GM18520 (cell line): ENCODE measurements around the gene CREB3L4.
"Not testable (repeated sequence)": the region's sequence is repeated elsewhere in the genome, so short reads cannot be mapped to it uniquely, and the experiment has no call there.

Experiments used
- ATAC-seq: cut with Tn5 transposase; IDR thresholded peaks from one replicate; pipeline ENCODE4 v1.9.1; 2021; ENCODE audit not compliant: unreplicated experiment

CREB3L4 gene

DNA sequence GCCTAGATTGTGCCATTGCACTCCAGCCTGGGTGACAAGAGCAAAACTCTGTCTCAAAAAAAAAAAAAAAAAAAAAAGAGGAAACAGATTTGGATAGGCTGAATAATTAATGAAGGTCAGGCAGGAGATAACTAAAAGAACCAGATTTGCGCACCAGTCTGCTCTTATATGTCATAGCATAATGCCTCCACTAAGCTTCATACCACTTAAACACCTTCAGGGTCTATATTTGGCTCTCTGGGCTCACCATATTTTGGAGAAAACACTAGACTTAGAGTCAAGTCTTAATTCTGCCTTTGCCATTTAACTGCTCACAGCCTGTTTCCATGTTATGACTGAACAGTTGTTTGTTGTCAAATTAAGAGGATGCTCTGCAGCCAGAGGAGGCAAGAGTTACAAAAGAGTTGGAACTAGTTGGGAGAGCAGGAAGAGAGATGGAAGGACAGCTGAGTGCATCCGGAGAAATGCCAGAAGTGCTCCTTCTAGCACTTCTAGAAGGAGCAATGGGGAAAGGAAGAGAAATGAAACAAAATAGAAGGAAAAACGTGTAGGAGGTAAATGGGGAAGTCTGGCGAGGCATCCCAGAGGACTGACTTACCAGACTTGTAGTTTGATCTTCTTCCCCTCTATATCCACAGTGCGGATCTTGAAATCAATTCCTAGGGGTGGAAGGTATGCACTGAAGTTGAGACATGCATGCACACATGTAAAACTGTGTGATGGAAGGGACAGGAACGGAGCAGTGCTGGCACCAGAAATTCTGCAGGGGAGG, 16.6 kb downstream of the CREB3L4 start:
- no peak for ATAC-seq

DNA sequence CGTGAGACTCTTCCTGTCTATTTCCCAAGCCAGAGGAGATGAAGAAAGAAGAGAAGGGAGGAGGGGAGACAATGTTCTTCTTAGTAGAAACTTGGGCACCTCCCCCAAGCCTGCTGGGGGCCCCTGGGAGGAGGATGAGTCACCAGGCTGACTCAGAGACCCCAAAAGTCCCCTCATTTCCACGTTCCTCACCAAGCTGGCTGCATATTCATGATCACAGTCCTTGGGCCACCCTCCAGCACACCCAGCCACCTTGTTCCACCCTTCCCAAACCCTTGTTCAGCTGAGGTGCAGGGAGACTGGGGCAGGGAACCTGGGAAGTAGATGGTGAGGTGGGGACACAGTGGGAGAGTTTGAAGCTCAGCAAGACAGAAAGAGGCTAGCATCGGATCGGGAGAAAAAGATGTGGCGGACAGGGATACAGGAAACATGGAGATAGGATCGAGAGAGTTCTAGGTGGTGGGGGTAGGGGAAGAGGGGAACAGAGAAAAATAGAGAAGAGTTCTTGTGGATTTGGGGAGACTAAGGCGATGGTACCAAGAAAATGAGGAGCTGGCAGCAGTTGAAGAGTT, 17.7 kb downstream of the CREB3L4 start:
- ATAC-seq: no peak

DNA sequence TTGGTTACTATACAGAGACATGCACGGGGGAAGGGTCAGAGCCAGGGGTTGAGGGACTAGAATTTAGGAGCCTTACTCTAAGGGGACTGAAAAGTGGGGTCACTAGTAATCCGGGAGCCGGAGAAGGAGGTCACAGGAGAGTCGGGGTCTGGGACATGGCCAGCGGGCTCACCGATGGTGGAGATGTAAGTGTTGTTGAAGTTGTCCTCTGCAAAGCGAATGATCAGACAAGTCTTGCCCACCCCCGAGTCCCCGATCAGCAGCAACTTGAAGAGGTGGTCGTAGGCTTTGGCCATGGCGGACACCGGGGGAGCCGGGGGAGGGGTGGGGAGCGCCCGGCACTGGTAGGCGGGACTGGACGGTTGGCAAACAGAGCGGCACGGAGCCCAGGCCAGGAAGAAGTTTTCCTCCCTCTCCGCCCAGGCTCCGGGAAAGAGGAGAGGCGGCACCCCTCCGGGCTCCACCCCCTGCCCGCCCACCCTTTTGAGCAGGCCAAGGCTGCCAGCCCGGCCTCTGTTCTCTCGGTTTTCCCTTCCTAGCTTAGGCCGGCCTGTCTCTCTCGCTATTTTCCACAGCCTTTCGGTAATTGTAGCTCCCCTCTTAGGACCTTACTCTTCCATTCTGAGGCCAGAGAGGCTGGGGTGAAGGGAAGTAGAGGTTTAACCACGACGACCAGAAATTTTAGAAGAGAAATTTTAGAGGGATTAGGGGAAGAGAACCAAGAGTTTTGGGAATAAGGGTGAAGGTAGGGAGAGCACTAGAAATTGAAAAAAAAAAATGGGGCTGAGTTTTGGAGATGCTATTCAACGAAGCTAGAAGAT, 18.4 kb downstream of the CREB3L4 start, which contains the start of gene RAB13:
Gene RAB13, minus strand, starts transcription at position 399 of the 821 bp plus-strand sequence. Its CDS starts 103 bp downstream, at position 296.
- no peak for ATAC-seq

DNA sequence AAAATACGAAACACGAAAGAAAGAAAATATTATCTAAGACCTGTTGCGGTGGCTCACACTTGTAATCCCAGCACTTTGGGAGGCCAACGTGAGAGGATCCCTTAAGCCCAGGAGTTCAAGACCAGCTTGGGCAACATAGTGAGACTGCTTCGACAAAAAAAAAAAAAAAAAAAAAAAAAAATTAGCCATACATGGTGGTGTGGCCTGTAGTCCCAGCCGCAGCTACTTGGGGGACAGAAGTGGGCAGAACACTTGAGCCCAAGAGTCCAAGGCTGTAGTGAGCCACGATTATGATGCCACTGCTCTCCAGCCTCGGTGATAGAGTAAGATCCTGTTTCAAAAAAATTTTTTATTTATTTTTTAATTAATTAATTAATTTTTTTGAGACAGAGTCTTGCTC, 19.9 kb downstream of the CREB3L4 start:
- no peak for ATAC-seq

DNA sequence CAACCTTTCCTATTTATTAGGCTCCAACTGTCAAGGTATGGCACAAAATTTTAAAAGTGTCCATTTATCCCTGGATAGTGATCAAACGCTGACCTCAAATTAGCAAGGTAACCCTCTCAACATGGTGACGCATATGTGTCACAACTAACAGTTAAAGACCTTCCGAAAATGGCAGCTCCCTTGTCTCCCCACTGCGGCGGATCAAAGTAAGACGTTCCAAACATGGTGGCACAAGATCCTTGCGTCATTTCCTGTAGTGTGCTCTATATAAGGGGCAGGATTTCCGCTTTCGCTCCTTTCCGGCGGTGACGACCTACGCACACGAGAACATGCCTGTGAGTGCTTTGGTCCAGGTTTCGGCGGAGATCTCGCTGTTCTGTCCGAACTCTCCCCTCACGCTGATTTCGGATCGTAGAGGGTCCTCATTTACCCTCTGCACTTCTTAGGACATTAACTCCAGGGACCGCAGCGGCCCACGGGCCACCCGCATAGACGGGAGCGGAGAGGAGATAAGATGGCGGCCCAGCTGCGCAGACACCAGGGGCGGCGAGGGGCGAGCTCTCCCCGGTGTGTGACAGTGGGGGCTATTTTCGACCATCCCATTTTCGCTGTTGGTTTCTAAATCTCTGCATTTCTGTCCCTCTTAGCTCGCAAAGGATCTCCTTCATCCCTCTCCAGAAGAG, 22.9 kb downstream of the CREB3L4 start, which contains the start of gene RPS27:
Gene RPS27, plus strand, starts transcription at position 295 of the 683 bp plus-strand sequence. Its CDS starts 35 bp downstream, at position 330.
- peak; percentile 84 for ATAC-seq

DNA sequence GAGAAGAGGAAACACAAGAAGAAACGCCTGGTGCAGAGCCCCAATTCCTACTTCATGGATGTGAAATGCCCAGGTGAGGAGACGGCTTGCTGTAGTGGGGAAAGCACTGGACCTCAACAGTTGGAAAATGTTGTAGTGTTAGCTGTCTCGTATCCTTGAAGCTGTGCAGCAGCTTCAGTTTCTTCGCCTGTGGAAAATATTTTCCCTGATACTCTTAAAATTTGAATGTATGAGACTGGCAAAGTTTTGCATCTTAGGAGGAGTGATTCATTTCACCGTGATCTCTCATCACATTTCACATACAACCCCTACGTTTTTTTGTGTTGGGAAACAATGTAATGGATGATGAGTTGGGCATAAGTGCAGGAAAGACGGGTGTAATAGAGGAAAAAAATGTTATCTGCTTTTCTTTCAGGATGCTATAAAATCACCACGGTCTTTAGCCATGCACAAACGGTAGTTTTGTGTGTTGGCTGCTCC, 23.5 kb downstream of the CREB3L4 start:
- no peak for ATAC-seq

DNA sequence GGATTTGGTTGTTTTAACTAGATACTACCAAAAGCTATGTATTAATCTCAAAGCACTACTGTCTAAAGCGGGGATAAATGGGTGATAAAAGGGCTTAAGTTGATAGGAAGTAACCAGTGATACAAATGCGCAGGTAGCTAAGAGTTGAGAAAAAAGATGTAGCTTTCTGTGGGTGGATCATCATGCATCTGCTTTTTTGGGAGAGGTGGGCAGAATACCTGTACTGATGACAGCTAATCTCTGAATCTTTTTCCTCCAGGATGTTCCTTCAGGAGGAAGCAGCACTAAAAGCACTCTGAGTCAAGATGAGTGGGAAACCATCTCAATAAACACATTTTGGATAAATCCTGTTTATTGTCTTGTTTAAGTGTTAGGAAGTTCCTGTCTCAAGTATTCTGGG, 24.1 kb downstream of the CREB3L4 start:
- no peak for ATAC-seq

DNA sequence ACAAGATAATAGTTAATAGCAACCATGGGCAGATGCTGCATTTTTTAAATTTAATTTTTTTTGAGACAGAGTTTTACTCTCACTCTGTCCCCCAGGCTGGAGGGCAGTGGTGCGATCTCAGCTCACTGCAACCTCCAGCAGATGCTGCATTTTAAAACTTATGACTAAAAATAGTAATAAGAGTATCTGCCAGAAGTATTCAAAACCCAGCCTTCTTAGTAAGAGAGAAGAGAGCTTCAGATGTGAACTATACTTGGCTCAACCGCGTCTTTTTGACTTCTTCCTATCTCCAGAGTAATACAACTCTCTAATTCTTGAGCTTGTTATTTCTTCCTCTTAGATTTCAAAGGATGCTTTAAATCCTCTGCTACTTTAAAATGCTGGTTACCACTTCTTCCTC, 27.5 kb downstream of the CREB3L4 start:
- no peak for ATAC-seq

DNA sequence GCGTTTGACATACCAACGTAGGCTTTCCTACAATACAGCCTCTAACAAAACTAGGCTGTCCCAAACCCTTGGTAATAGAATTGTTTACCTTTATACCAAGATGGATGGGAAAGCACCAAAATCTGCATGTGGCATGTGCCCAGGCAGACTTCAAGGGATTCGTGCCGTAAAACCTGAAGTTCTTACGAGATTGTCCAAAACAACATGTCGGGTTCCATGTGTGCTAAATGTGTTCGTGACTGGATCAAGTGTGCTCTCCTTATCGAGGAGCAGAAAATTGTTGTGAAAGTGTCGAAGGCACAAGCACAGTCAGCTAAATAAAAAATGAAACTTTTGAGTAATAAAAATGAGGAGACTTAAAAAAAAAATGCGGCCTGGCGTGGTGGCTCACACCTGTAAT, 27.9 kb downstream of the CREB3L4 start:
- no peak for ATAC-seq

DNA sequence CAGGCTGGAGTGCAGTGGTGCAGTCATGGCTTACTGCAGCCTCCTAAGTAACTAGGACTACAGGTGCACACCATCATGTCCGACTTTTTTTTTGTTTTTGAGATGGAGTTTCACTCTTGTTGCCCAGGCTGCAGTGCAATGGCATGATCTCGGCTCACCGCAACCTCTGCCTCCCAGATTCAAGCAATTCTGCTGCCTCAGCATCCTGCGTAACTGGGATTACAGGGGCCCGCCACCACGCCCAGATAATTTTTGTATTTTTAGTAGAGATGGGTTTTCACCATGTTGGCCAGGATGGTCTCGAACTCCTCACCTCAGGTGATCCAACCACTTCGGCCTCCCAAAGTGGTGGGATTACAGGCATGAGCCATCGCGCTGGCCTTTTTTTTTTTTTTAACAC, 29.2 kb downstream of the CREB3L4 start:
- not testable (repeated sequence) for ATAC-seq

DNA sequence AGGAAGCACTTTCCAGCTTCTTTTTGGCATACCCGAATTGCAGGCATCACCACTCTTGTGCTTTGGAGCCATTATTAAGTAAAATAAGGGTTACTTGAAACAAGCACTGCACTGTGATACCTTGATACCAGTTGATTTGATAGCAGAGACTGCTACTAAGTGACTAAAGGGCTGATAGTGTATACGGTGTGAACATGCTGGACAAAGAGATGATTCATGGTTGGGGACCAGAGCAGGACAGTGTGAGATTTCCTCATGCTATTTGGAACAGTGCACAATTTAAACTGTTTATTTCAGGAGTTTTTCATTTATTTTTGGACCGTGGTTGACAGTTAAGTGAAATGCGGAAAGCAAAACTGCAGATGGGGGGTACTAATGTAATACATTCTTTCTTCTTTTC, 32.7 kb downstream of the CREB3L4 start:
- no peak for ATAC-seq

DNA sequence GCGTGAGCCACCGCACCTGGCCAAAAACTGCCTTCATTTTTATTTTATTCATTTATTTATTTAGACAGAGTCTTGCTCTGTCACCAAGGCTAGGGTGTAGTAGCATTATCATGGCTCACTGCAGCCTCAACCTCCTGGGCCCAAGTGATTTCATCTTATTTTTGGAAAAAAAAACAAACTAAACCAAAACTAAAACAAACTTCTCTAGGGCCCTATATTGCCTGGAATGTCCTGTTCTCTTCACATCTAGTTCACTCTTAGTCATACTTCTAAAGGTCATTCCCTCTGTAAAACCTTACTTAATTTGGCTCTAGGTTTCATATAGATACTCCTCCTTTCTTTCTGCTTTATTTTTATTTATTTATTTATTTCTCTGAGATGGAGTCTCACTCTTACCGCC, 38.4 kb downstream of the CREB3L4 start:
- no peak for ATAC-seq

DNA sequence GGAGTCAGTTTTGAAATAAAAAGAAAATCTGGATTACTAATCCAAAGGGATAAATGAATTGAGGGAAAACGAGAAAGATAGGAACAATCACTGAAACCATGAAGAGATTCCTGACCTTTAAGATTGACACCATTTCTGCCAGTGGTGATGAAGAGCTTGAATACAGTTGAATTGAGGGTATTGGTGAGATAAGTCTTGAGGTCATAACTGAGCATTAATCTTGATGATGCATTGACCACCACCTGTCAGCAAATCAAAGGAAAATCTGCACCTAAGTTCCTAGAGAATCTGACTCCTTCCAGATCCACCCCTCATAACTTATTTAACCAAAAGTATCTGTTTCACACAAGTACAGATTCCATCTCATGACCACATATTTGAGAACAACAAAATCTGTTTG, 44.4 kb downstream of the CREB3L4 start:
- no peak for ATAC-seq

DNA sequence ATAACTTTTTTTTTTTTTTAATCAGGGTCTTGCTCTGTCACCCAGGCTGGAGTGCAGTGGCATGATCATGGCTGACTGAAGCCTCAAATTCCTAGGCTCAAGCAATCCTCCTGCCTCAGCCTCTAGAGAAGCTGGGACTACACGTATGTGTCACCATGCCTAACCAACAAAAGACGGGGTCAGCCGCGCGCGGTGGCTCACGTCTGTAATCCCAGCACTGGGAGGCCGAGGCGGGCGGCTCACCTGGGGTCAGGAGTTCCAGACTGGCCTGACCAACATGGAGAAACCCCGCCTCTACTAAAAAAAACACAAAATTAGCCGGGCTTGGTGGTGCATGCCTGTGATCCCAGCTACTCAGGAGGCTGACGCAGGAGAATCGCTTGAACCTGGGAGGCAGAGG, 44.8 kb downstream of the CREB3L4 start:
- not testable (repeated sequence) for ATAC-seq

DNA sequence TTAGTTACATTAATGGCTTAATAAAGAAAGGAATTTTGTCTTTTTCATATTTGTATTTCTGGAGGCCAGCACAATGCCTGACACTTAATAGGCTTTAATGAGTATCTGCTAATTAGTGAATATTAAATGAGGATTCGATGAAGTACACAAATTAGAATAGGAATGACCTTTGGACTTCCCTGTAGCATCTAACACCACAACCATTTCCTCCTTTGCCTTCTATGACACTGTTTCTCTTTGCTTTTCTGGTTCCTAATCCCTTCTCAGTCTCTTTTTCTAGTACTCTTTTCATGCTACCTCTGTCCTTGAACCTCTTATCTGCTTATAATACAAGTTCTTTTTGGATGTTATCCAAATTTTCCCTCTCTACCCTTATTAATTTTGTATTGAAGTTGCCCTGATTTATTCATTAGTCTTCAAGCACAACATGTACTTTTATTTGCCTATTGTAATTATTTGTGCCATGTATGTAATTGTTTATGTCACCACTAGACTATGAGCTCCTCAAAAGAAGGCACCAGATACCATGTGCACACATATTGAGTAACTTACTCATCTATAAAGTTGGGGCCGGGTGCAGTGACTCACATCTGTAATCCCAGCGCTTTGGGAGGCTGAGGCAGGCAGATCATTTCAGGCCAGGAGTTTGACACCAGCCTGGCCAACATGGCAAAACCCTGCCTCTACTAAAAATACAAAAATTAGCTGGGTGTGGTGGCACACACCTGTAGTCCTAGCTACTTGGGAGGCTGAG, 46.6 kb downstream of the CREB3L4 start:
- ATAC-seq: no peak

DNA sequence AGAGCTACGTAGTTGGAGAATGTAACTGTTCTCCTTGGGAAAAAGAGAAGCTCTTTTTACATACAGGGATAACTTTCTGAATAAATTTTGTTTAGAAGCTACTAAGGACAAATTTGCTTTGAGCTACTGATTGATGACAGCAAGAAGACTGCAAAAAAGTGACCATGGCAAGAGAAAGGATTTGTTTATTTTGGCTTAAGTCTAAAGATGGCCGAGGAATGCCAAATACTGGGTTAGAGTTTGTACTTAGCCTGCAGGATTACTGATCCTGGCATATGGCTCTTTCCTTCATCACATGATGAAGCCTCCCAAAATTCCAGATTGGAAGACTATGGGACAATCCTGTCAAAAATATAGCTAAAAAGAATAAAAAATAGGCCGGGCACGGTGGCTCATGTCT, 51.6 kb downstream of the CREB3L4 start:
- ATAC-seq: no peak

DNA sequence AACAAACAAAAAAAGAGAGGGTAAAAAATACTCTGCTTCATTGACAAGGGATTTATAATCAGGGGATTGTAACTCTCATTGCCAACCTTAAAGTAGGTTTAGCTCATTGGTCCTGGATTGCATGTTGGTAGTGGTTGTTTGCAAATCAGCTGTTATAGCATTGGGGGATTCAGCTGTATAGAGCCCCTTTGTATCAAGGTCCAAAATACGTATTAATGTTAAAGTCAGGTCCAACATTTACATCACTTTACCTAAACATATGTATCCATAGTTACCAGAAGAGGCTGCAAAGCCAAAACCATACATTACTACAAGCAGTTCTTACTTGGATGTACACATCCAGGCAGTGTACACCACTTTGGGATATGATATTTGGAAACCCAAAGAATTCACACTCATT, 52.2 kb downstream of the CREB3L4 start:
- no peak for ATAC-seq
